ENCODE results near the gene CECR2. TPM values are rescaled to one million over a fixed set of nuclear protein-coding genes. Genes with fewer than 3 reads are reported as not detected.

CECR2 gene
- total and polyA plus RNA-seq, 2 experiments from 2014 or later, result 4.6 to 32.3 TPM

DNA sequence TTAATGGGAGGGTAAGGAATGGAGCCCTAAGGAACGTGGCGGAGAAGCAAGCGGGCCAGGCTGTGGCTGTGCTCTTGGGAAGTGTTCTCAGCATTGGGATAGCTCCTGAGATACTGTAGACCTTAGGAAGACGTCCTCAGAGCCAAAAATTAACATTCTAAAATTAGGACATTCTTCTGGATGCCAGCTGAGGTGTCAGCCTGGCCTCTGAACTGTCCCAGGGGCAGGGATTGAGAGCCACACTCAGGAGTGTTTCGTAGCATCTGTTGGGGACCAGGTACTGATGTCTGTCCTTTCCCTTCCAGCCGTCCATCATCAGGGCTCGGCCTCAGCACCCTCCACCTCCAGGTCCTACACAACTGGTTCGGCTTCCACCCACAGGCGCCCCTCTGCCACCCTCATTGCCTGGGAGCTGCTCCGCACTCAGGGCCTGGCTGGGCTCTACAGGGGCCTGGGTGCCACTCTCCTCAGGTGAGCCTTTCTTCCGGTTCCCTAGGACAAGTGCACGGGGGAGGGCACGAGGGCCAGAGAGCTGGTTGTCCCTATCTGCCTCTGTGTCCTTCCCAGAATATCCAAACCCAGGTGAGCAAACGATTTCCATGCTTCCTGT lies 217.7 kb downstream of the CECR2 start:
- no peak for DNase-seq (ENCODE audit: low read depth in 1 of 2, low spot score in 1 of 2)
- no peaks in the 10 kb centered on the region for H3K4me1 ChIP-seq (ENCODE audit: low read depth)
- no peak overlapping the region for H3K27ac ChIP-seq
- H3K9me3 ChIP-seq (ENCODE audit: low read depth), result no peaks in the 10 kb centered on the region
- no peak overlapping the region for H3K4me3 ChIP-seq
- no peaks in the 10 kb centered on the region for H3K27me3 ChIP-seq
- TF ChIP-seq, protein P1, sequence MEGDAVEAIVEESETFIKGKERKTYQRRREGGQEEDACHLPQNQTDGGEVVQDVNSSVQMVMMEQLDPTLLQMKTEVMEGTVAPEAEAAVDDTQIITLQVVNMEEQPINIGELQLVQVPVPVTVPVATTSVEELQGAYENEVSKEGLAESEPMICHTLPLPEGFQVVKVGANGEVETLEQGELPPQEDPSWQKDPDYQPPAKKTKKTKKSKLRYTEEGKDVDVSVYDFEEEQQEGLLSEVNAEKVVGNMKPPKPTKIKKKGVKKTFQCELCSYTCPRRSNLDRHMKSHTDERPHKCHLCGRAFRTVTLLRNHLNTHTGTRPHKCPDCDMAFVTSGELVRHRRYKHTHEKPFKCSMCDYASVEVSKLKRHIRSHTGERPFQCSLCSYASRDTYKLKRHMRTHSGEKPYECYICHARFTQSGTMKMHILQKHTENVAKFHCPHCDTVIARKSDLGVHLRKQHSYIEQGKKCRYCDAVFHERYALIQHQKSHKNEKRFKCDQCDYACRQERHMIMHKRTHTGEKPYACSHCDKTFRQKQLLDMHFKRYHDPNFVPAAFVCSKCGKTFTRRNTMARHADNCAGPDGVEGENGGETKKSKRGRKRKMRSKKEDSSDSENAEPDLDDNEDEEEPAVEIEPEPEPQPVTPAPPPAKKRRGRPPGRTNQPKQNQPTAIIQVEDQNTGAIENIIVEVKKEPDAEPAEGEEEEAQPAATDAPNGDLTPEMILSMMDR (IDR thresholded peaks at IDR 0.05; ENCODE audit: low read depth, low read length), result no peak
- H3K36me3 ChIP-seq, result peaks cover 7% of the 10 kb centered on the region

DNA sequence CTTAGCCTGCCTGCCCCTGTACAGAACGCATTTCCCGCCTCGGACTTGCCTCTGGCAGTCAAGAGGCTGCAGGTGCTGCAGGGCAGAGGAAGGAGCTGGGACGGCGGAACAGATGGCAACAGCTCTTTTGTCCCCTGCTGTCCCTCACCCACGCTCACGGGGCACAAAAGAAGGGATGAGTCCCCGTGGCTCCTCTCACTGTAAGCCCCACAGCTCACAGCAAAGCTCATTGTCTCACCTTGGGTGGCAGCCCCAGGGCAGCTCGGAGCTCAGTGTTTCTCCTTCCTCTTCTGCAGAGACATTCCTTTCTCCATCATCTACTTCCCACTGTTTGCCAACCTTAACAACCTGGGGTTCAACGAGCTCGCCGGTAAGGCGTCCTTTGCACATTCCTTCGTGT lies 218.4 kb downstream of the CECR2 start:
- H3K36me3 ChIP-seq, result peaks cover 11% of the 10 kb centered on the region
- no peaks in the 10 kb centered on the region for H3K9me3 ChIP-seq (ENCODE audit: low read depth)
- H3K4me1 ChIP-seq (ENCODE audit: low read depth), result no peaks in the 10 kb centered on the region
- no peak for DNase-seq (ENCODE audit: low read depth in 1 of 2, low spot score in 1 of 2)
- no peak overlapping the region for H3K4me3 ChIP-seq
- H3K27ac ChIP-seq, result peak overlapping the region; percentile 18
- TF ChIP-seq, protein P1 (IDR thresholded peaks at IDR 0.05; ENCODE audit: low read depth, low read length), result no peak
- no peaks in the 10 kb centered on the region for H3K27me3 ChIP-seq

DNA sequence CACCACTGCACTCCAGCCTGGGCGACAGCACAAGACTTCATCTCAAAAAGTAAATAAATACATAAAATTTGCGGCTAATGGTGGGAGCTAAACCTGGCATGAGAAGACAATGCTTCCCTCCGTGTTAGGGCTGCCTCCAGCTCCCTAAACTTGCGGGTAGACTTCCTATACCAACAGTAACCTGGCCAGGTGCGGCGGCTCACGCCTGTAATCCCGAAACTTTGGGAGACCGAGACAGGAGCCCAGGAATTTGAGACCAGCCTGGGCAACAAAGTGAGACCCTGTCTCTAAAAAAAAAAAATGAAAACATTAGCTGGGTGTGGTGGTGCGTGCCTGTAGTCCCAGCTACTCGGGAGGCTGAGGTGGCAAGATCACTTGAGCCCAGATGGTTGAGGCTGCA lies 219.3 kb downstream of the CECR2 start:
- Histone ChIP-seq H3K4me1 (ENCODE audit: low read depth) (no peaks in the 10 kb centered on the region), H3K4me3 (no peak overlapping the region), H3K27me3 (no peaks in the 10 kb centered on the region), H3K36me3 (peaks cover 15% of the 10 kb centered on the region), H3K27ac (no peak overlapping the region), H3K9me3 (ENCODE audit: low read depth) (no peaks in the 10 kb centered on the region)
- TF ChIP-seq, protein P1 (IDR thresholded peaks at IDR 0.05; ENCODE audit: low read depth, low read length), result no peak
- DNase-seq (ENCODE audit: low read depth in 1 of 2, low spot score in 1 of 2), result no peak

DNA sequence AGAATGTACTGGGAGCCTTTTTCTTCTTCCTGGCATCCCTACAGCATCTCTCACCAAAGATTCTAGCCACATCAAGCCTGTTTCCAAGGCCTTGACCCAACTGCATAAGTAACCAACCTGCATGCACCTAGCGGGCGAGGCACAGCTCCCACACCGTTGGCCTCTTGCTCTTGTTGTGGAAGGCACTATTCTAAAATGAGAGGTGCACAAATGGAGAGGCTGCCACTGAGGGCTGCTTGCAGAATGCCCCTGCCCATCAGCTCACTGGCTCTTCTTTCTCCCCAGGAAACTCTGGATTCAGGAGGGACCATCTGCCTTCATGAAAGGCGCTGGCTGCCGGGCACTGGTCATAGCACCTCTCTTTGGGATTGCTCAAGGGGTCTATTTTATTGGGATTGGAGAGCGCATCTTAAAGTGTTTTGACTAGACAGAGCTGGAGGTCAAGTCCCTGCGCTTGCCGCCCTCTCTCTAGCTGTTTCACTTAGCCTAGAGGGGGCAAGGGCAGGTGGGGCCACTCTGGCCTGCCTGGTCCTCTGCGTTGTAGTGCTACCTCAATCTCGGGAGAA lies 220.6 kb downstream of the CECR2 start:
- Histone ChIP-seq H3K9me3 (ENCODE audit: low read depth) (no peaks in the 10 kb centered on the region), H3K27ac (peak overlapping the region; percentile 43), H3K4me3 (no peak overlapping the region), H3K36me3 (peaks cover 26% of the 10 kb centered on the region), H3K27me3 (no peaks in the 10 kb centered on the region), H3K4me1 (ENCODE audit: low read depth) (no peaks in the 10 kb centered on the region)
- no peak for DNase-seq (ENCODE audit: low read depth in 1 of 2, low spot score in 1 of 2)
- TF ChIP-seq, protein P1 (IDR thresholded peaks at IDR 0.05; ENCODE audit: low read depth, low read length), result no peak

DNA sequence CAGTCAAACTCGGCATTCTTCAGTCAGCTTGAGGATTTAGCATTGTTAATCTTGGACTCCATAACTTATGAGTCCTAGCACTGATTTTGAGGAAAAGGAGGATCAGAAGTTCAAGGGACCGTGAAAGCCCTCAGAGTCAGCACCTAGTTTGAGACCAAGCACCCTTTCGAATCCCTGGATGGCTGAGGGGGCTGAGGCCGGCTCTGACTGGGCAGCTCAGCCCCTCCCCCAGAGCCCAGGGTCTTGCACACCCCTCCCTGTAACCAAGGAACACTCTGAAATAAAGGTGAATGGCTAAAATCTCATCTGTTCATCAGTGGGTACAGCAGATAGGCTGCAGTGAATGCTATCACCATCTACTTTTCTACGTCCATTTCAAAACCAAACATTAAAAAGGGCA lies 221.3 kb downstream of the CECR2 start:
- Histone ChIP-seq H3K27me3 (no peaks in the 10 kb centered on the region), H3K27ac (peak overlapping the region; percentile 43), H3K4me3 (no peak overlapping the region), H3K4me1 (ENCODE audit: low read depth) (no peaks in the 10 kb centered on the region), H3K36me3 (peaks cover 29% of the 10 kb centered on the region), H3K9me3 (ENCODE audit: low read depth) (no peaks in the 10 kb centered on the region)
- TF ChIP-seq, protein P1 (IDR thresholded peaks at IDR 0.05; ENCODE audit: low read depth, low read length), result no peak
- DNase-seq (ENCODE audit: low read depth in 1 of 2, low spot score in 1 of 2), result no peak

Measured in cardiac muscle cell (in vitro differentiated cells and primary cell).